ENCODE measurements around the gene ST3GAL3.

Gene ST3GAL3

DNA sequence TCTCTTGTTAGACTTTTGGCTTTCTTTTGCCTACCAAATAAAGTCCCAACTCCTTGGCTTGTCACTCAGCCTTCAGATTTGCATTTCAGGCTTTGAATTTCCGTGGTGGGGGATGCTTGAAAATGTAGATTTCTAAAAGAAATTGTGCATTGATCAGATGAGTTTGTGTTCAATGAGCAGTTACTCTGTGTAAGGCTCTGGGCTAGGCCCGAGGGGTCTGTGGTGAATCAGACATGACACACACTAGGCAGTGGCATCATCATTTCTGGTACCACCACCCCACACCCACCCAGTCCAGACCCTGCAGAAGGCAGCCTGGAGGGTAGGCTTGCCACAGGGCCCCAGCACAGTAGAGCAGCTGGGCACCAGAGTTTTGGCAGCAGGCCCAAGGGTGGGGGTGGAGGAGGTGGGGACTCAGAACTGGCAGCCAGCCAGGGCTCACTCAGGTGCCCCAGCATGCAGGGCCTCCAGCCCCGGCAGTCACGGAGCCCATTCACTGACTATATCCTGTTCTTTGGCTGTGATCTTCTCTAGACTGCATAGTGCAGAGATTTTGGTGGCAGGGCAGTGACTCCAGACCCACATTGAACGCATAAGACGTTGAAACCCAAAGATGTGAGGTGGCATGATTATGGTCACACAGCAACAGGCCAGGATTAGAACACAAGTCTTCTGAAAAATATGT, 129.1 kb downstream of the ST3GAL3 start:
- H3K4me1 ChIP-seq (ENCODE audit: control insufficient read depth, insufficient read depth, low read length), result peaks cover 9% of the 10 kb centered on the region
- H3K4me3 ChIP-seq (ENCODE audit: low read length), result no peak overlapping the region

DNA sequence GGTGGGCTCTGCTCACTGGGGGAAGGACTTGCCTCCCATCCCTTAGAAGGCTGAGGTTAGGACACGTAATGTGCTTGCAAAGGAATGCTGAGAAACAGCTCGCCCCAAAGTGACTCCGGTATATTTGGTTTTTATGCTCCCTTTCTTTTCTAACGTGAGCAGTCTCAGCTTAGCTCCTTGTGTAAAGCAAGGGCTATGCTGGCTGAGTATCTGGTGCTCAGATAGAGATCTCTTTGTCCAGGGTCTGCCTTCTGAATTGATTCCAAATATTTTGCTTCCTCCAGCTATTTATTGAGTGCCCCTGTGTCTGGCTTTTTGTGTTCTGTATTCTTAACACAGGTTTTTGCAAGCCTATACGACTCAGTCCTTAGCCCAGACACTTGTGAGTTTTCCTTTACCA, 131.7 kb downstream of the ST3GAL3 start:
- H3K9ac ChIP-seq (ENCODE audit: low read length), result peak overlapping the region; percentile 5
- no peak overlapping the region for H3K4me3 ChIP-seq (ENCODE audit: low read length)
- H3K4me1 ChIP-seq (ENCODE audit: control insufficient read depth, insufficient read depth, low read length), result peaks cover 9% of the 10 kb centered on the region

More for the DNA sequence above, 129.1 kb downstream of the ST3GAL3 start:
- H3K27me3 ChIP-seq (ENCODE audit: control insufficient read depth, insufficient read depth, low read length), result no peaks in the 10 kb centered on the region
- H3K9ac ChIP-seq (ENCODE audit: low read length), result no peak overlapping the region
- H3K9me3 ChIP-seq (ENCODE audit: control insufficient read depth, low read length), result no peaks in the 10 kb centered on the region
- no peaks in the 10 kb centered on the region for H3K36me3 ChIP-seq (ENCODE audit: control insufficient read depth, insufficient read depth, low read length)

DNA sequence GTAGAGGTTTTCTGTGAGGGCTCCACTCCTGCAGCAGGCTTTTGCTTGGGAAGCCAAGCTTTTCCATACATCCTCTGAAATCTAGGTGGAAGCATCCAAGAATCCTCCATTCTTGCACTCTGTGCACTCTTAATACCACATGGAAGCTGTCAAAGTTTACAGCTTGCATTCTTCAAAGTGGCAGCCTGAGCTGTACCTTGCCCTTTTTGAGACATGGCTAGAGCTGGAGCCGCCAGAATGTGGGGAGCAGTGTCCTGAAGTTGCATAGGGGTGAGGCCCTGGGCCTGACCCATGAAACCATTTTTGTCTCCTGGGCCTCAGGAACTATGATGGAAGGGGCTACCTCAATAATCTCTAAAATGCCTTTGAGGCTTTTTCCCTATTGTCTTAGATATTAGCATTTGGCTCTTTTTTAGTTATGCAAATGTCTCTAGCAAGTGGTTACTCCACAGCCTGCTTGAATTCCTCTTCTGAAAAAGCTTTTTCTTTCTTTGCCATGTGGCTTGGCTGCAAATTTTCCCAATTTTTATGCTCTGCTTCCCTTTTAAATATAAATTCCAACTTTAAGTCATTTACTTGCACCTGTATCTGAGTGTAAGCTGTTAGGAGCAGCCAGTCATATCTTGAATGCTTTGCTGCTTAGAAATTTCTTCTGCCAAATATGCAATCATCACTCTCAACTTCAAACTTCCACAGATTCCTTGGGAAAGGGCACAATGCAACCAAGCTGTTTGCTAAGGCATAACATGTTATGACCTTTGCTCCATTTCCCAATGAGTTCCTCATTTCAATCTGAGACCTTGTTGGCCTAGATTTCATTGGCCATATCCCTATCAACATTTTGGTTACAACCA, 134.2 kb downstream of the ST3GAL3 start:
- H3K4me1 ChIP-seq (ENCODE audit: control insufficient read depth, insufficient read depth, low read length), result peaks cover 4% of the 10 kb centered on the region
- H3K27me3 ChIP-seq (ENCODE audit: control insufficient read depth, insufficient read depth, low read length), result no peaks in the 10 kb centered on the region
- no peaks in the 10 kb centered on the region for H3K36me3 ChIP-seq (ENCODE audit: control insufficient read depth, insufficient read depth, low read length)
- no peak overlapping the region for H3K9ac ChIP-seq (ENCODE audit: low read length)
- H3K4me3 ChIP-seq (ENCODE audit: low read length), result no peak overlapping the region
- H3K9me3 ChIP-seq (ENCODE audit: control insufficient read depth, low read length), result no peaks in the 10 kb centered on the region

More for the DNA sequence above, 131.7 kb downstream of the ST3GAL3 start:
- Histone ChIP-seq H3K27me3 (ENCODE audit: control insufficient read depth, insufficient read depth, low read length) (no peaks in the 10 kb centered on the region), H3K9me3 (ENCODE audit: control insufficient read depth, low read length) (no peaks in the 10 kb centered on the region), H3K36me3 (ENCODE audit: control insufficient read depth, insufficient read depth, low read length) (no peaks in the 10 kb centered on the region)

DNA sequence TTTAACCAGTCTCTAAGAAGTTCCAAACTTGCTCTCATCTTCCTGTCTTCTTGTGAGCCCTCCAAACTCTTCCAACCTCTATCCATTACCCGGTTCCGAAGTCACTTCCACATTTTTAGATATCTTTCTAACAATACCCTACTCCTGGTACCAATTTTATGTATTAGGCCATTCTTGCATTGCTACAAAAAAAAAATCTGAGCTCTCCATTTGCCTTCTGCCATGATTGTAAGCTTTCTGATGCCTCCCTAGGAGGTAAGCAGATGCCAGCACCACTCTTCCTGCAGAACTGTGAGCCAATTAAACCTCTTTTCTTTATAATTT, 134.8 kb downstream of the ST3GAL3 start:
- no peak overlapping the region for H3K9ac ChIP-seq (ENCODE audit: low read length)
- no peaks in the 10 kb centered on the region for H3K4me1 ChIP-seq (ENCODE audit: control insufficient read depth, insufficient read depth, low read length)
- H3K4me3 ChIP-seq (ENCODE audit: low read length), result no peak overlapping the region
- H3K27me3 ChIP-seq (ENCODE audit: control insufficient read depth, insufficient read depth, low read length), result no peaks in the 10 kb centered on the region
- no peaks in the 10 kb centered on the region for H3K9me3 ChIP-seq (ENCODE audit: control insufficient read depth, low read length)
- no peaks in the 10 kb centered on the region for H3K36me3 ChIP-seq (ENCODE audit: control insufficient read depth, insufficient read depth, low read length)

DNA sequence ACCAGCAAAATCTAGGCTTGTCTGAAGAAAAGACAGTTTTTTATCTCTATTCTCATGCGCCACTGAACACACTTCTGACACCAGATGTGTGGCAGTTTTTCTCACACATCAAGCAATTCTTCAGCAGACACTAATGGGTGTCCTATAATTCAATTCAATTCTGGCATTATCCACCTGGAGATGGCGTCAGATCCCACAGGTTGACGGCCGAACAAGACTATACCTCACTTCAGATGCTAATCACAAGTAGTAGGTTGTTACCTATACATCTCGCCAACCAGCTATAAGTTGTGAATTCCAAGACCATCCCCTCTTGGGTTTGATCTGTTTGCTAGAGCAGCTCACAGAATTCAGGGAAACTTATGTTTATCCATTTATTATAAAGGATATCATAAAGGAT, 136.3 kb downstream of the ST3GAL3 start:
- H3K27me3 ChIP-seq (ENCODE audit: control insufficient read depth, insufficient read depth, low read length), result no peaks in the 10 kb centered on the region
- H3K4me3 ChIP-seq (ENCODE audit: low read length), result no peak overlapping the region
- H3K9me3 ChIP-seq (ENCODE audit: control insufficient read depth, low read length), result no peaks in the 10 kb centered on the region
- H3K36me3 ChIP-seq (ENCODE audit: control insufficient read depth, insufficient read depth, low read length), result no peaks in the 10 kb centered on the region
- no peak overlapping the region for H3K9ac ChIP-seq (ENCODE audit: low read length)
- H3K4me1 ChIP-seq (ENCODE audit: control insufficient read depth, insufficient read depth, low read length), result no peaks in the 10 kb centered on the region

DNA sequence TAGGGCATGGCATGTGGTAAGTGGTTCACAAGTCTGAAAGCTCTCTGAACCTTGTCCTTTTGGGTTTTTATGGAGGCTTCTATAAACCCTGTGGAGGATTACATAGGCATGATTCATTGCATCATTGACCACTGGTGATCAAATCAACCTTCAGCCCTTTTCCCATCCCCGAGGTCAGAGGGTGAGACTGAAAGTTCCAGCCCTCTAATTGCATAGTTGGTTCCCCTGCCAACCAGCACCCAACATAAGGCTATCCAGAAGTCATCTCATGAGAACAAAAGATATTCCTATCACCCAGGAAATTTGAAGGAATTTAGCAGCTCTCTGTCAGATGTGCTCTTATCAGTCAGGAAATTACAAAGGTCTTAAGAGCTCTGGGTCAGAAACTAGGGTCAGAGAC, 136.8 kb downstream of the ST3GAL3 start:
- Histone ChIP-seq H3K4me1 (ENCODE audit: control insufficient read depth, insufficient read depth, low read length) (no peaks in the 10 kb centered on the region), H3K9me3 (ENCODE audit: control insufficient read depth, low read length) (no peaks in the 10 kb centered on the region), H3K27me3 (ENCODE audit: control insufficient read depth, insufficient read depth, low read length) (no peaks in the 10 kb centered on the region), H3K36me3 (ENCODE audit: control insufficient read depth, insufficient read depth, low read length) (no peaks in the 10 kb centered on the region), H3K9ac (ENCODE audit: low read length) (no peak overlapping the region), H3K4me3 (ENCODE audit: low read length) (no peak overlapping the region)

DNA sequence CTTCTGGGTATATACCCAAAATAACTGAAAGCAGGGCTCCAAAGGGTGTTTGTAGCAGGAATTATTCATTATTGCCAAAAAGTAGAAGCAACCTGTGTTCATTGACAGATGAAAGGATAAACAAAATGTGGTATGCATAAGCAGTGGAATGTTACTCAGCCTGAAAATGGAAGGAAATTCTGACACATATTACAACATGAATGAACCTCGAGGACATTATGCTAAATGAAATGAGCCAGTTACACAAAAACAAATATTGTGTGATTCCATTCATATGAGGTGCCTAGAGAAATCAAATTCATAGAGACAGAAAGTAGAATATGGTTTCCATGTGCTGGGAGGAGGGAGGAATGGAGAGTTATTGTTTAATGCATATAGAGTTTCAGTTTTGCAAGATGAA, 140.0 kb downstream of the ST3GAL3 start:
- H3K9ac ChIP-seq (ENCODE audit: low read length), result no peak overlapping the region
- H3K9me3 ChIP-seq (ENCODE audit: control insufficient read depth, low read length), result no peaks in the 10 kb centered on the region
- H3K36me3 ChIP-seq (ENCODE audit: control insufficient read depth, insufficient read depth, low read length), result no peaks in the 10 kb centered on the region
- H3K4me3 ChIP-seq (ENCODE audit: low read length), result no peak overlapping the region
- H3K4me1 ChIP-seq (ENCODE audit: control insufficient read depth, insufficient read depth, low read length), result peaks cover 6% of the 10 kb centered on the region
- H3K27me3 ChIP-seq (ENCODE audit: control insufficient read depth, insufficient read depth, low read length), result no peaks in the 10 kb centered on the region

DNA sequence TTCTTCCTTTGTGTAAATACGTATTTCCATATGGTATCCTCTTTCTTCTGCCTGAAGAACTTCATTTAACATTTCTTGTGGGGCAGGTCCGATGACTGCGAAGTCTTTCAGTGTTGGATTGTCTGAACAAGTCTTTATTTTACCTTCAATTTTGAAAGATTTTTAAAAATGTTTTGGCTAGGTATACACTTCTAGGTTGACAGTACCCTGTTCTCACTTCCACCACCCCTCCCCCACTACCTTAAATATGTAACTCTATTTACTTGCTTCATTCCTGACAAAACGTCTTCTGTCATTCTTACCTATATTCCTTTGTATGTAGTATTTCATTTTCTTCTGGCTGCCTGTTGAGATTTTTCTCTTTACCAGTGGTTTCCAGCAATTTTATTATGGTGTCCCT, 140.5 kb downstream of the ST3GAL3 start:
- Histone ChIP-seq H3K4me1 (ENCODE audit: control insufficient read depth, insufficient read depth, low read length) (peaks cover 8% of the 10 kb centered on the region), H3K27me3 (ENCODE audit: control insufficient read depth, insufficient read depth, low read length) (no peaks in the 10 kb centered on the region), H3K36me3 (ENCODE audit: control insufficient read depth, insufficient read depth, low read length) (no peaks in the 10 kb centered on the region), H3K9me3 (ENCODE audit: control insufficient read depth, low read length) (no peaks in the 10 kb centered on the region), H3K4me3 (ENCODE audit: low read length) (no peak overlapping the region), H3K9ac (ENCODE audit: low read length) (no peak overlapping the region)

DNA sequence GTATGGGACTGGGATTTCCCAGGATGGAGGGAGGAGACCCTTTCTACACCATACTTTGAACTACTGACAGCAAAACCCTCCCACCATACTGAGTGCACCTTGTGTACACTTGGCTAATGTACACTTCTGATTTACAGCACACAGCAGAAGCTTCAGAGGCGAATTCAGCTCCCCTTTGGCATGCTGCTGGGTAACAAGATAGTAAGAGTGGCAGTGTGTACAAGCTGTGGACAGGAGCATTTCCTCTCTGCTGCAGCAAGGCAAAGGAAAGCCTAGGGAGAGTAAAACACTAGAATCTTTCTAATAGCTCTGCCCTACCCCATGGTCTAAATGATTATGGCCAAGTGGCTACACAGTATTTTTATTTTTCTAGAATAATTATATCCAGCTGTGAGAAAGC, 142.3 kb downstream of the ST3GAL3 start:
- Histone ChIP-seq H3K9ac (ENCODE audit: low read length) (no peak overlapping the region), H3K4me3 (ENCODE audit: low read length) (no peak overlapping the region), H3K4me1 (ENCODE audit: control insufficient read depth, insufficient read depth, low read length) (peaks cover 16% of the 10 kb centered on the region), H3K27me3 (ENCODE audit: control insufficient read depth, insufficient read depth, low read length) (no peaks in the 10 kb centered on the region), H3K36me3 (ENCODE audit: control insufficient read depth, insufficient read depth, low read length) (no peaks in the 10 kb centered on the region), H3K9me3 (ENCODE audit: control insufficient read depth, low read length) (no peaks in the 10 kb centered on the region)

DNA sequence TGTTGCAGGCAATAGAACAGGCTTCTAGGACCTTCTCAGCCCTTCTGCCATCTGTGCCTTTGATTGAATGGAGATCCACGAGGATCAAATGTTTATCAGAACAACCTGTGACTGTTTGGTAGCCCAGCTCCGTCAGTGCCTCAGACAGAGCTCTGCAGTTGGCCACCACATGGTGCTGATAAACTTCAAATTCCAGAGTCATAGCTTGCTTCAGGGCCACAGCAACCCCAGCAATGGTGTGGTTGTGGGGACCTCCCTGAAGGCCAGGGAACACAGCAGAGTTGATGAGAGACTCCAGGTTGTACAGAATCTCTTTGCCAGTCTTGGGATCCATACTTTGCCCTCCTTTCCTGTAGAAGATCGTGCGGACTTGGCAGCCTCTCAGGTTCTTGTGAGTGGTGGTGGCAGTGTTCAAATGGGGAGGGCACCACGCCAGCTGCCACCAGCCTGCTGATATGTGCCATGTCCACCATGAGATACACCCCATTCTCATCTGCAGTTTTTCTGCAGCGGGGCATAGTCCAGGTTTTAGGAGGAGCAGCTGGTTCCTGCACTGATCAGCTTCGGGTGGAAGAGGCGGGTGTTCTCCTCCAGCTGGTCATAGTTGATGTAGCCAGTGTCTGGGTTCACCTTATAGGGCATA, 143.4 kb downstream of the ST3GAL3 start:
- Histone ChIP-seq H3K9me3 (ENCODE audit: control insufficient read depth, low read length) (no peaks in the 10 kb centered on the region), H3K36me3 (ENCODE audit: control insufficient read depth, insufficient read depth, low read length) (no peaks in the 10 kb centered on the region), H3K4me3 (ENCODE audit: low read length) (no peak overlapping the region), H3K27me3 (ENCODE audit: control insufficient read depth, insufficient read depth, low read length) (no peaks in the 10 kb centered on the region), H3K4me1 (ENCODE audit: control insufficient read depth, insufficient read depth, low read length) (peaks cover 16% of the 10 kb centered on the region), H3K9ac (ENCODE audit: low read length) (no peak overlapping the region)

DNA sequence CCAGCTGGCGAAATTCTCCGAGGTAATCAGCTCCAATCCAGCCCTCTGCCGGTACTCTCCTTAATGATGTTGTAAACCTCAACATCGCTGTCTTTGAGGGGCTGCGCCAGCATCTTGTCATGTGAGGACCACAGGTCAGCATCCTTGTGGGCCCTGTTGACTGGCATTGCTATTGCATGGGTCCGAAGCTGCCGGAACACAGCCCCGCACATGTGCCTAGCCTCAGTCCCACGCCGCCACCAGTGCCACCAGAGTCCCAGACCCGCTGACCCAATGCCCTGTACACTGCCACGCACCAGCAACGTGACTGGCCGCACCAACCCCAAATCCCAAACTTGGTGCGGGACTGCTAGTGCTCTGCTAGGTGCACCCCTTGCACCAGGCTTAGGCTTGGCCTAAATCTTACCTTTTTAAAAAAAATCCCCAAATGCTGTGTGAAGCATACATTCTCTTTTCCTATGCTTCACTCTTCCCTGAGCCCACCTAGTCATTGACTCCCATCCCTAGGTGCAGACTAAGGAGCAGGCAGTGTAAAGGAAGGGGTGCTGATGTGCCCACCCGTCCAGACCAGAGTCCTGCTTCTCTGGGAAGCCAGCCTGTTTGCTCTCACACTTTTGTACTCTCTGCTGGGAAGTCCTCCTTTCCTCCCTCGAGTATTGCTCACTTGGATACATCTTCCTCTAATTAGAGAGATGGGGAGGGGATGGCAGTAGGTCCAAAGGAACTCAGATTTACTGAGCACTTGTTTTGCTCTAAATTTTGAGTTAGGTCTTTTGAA, 144.4 kb downstream of the ST3GAL3 start:
- no peaks in the 10 kb centered on the region for H3K36me3 ChIP-seq (ENCODE audit: control insufficient read depth, insufficient read depth, low read length)
- no peak overlapping the region for H3K9ac ChIP-seq (ENCODE audit: low read length)
- H3K4me1 ChIP-seq (ENCODE audit: control insufficient read depth, insufficient read depth, low read length), result peaks cover 16% of the 10 kb centered on the region
- H3K27me3 ChIP-seq (ENCODE audit: control insufficient read depth, insufficient read depth, low read length), result no peaks in the 10 kb centered on the region
- H3K9me3 ChIP-seq (ENCODE audit: control insufficient read depth, low read length), result no peaks in the 10 kb centered on the region
- H3K4me3 ChIP-seq (ENCODE audit: low read length), result no peak overlapping the region
